Brain microvascular endothelial cell (primary cell): Measurements from ENCODE around the gene LRRC7.

Experiments
- DNase-seq: peaks from one replicate; pipeline ENCODE4 v3.0.0-alpha.2; 2020
- H3K27ac ChIP-seq: fragments of 250-450 bp; sonication (Bioruptor Pico); 2 replicates; pipeline ENCODE4 v1.5.1; 2020; ENCODE audit warnings: mild to moderate bottlenecking, moderate library complexity
- H3K27me3 ChIP-seq: fragments of 250-450 bp; sonication (Bioruptor Pico); replicated peaks from 2 replicates; pipeline ENCODE4 v1.5.1; 2020; ENCODE audit warnings: mild to moderate bottlenecking
- H3K36me3 ChIP-seq: fragments of 250-450 bp; sonication (Bioruptor Pico); replicated peaks from 2 replicates; pipeline ENCODE4 v1.5.1; 2020; ENCODE audit warnings: mild to moderate bottlenecking
- H3K4me3 ChIP-seq: 2 replicates; pipeline ENCODE4 v1.5.1; 2011; ENCODE audit warnings: low read depth, mild to moderate bottlenecking, control low read depth, low read length, moderate library complexity
- in situ Hi-C: cut with HindIII; loops from 2 replicates; pipeline ENCODE4 v1.10.0; 2017; ENCODE audit warnings: low sequenced_read_pairs, low pct_ligation_motif_present
- TF ChIP-seq, protein P1 (sequence below): IDR thresholded peaks from 2 replicates; pipeline ENCODE4 v1.5.1; 2011; ENCODE audit warnings: low read depth, mild to moderate bottlenecking, moderate library complexity, low read length, control low read depth, inconsistent platforms; ENCODE audit errors: missing control alignments

The LRRC7 gene

GRCh38 chr1:69743146-69743545 is 175.4 kb downstream of the LRRC7 start:
- no peak overlapping the region for H3K27ac ChIP-seq
- no peaks in the 10 kb centered on the region for H3K27me3 ChIP-seq
- TF ChIP-seq, protein P1, sequence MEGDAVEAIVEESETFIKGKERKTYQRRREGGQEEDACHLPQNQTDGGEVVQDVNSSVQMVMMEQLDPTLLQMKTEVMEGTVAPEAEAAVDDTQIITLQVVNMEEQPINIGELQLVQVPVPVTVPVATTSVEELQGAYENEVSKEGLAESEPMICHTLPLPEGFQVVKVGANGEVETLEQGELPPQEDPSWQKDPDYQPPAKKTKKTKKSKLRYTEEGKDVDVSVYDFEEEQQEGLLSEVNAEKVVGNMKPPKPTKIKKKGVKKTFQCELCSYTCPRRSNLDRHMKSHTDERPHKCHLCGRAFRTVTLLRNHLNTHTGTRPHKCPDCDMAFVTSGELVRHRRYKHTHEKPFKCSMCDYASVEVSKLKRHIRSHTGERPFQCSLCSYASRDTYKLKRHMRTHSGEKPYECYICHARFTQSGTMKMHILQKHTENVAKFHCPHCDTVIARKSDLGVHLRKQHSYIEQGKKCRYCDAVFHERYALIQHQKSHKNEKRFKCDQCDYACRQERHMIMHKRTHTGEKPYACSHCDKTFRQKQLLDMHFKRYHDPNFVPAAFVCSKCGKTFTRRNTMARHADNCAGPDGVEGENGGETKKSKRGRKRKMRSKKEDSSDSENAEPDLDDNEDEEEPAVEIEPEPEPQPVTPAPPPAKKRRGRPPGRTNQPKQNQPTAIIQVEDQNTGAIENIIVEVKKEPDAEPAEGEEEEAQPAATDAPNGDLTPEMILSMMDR, result no peak
- no peaks in the 10 kb centered on the region for H3K36me3 ChIP-seq
- H3K4me3 ChIP-seq, result no peak overlapping the region
- no peak for DNase-seq
- in situ Hi-C loops, result no loop called here

DNA sequence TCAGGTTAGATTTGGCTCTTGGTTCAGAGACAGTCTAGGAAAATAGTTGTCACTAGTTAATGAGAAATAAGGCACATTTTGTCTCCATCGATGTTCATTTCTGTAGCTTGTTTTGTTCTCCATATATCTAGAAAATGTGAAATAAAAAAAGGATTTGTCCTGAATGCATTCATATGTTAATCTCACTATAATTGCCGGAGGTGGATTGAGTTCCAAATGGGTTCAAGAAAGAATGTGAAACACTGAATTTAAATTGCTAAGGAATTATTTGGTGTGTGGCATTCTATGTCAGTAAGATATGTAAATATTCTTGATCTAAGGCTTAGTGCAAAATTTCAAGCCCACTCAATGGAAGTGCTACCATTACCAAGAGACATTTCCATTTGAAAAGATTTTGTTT is 176.7 kb downstream of the LRRC7 start:
- Histone ChIP-seq H3K27me3 (no peaks in the 10 kb centered on the region), H3K4me3 (no peak overlapping the region), H3K27ac (no peak overlapping the region), H3K36me3 (no peaks in the 10 kb centered on the region)
- DNase-seq, result no peak
- in situ Hi-C loops, result no loop called here
- TF ChIP-seq, protein P1, result no peak

- Histone ChIP-seq H3K27me3 (no peaks in the 10 kb centered on the region), H3K36me3 (no peaks in the 10 kb centered on the region), H3K4me3 (no peak overlapping the region), H3K27ac (no peak overlapping the region)
- TF ChIP-seq, protein P1, result no peak
- in situ Hi-C loops, result no loop called here
- DNase-seq, result no peak
Observed at GRCh38 chr1:69747207-69747606, 179.5 kb downstream of the LRRC7 start.

DNA sequence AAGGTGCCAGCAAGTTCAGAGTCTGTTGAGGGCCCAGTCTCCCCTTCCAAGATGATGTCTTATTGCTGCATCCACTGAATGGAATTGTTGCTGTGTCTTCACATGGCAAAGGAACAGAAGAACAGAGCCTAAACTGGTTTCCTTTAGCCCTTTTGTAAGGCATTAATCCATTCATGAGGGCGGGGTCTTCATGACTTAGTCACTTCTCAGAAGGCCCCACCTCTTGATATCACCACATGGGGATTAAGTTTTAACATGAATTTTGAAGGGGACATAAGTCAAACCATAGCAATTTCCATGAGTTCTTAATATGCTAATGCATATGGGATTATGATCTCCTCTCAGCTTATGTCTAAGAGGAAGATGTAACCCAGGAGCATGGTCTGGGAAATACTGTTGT is 182.9 kb downstream of the LRRC7 start:
- no peak for DNase-seq
- H3K27me3 ChIP-seq, result no peaks in the 10 kb centered on the region
- H3K27ac ChIP-seq, result no peak overlapping the region
- no peaks in the 10 kb centered on the region for H3K36me3 ChIP-seq
- TF ChIP-seq, protein P1, result no peak
- no peak overlapping the region for H3K4me3 ChIP-seq
- in situ Hi-C loops, result no loop called here

DNA sequence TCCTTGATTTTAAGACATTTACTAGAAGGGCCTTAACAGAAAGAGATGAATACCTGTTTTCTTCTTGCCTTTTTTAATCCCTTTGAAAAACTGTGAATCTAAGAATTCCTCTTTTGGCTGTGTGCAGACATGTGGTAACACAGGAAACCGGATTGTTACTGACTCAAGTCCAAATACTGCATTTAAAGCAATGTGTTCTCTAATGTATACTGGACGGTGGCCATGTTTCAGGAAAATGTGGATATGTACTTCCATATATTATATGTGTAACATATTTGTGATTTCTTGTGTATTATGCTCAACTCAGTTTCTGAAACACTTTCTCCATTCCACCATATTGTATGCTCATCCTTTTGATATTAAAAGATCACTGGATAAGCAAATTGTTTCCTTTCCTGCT is 185.1 kb downstream of the LRRC7 start:
- Histone ChIP-seq H3K36me3 (no peaks in the 10 kb centered on the region), H3K27ac (no peak overlapping the region), H3K27me3 (no peaks in the 10 kb centered on the region), H3K4me3 (no peak overlapping the region)
- TF ChIP-seq, protein P1, result no peak
- no peak for DNase-seq
- in situ Hi-C loops, result no loop called here

- H3K36me3 ChIP-seq, result no peaks in the 10 kb centered on the region
- no peak overlapping the region for H3K4me3 ChIP-seq
- in situ Hi-C loops, result no loop called here
- TF ChIP-seq, protein P1, result no peak
- H3K27ac ChIP-seq, result no peak overlapping the region
- H3K27me3 ChIP-seq, result no peaks in the 10 kb centered on the region
- DNase-seq, result no peak
Observed at GRCh38 chr1:69754521-69754920, 186.8 kb downstream of the LRRC7 start.
